ENCODE data around the gene SEMA5B. TPM values are rescaled to one million over a fixed set of nuclear protein-coding genes. Genes with fewer than 3 reads are reported as not detected.

The SEMA5B gene
- total and polyA plus RNA-seq, 4 donors: 0.20 to 1.1 (median 0.23) TPM

DNA sequence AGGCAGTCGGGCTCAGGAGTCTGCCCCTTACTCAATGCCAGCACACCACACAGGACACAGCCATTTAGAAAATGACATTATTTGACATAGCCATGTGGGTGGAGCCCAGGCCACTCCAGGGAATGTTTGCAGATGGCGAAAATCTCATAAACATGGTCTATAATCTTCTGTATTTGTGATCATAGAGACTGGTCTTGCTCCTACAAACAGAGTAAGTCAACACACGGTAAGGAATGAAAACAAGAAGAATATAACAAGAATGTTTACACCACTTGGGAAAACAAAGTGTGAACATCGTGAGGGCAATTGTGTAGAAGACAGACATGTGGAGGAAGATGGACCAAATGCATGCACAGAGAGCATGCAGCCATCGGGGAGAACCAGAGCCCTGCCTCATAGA is 68.2 kb downstream of the SEMA5B start:
- Histone ChIP-seq H3K9ac (ENCODE audit: low read depth in 1 of 2, low read length in 2 of 2) (no peak overlapping the region), H3K9me3 (ENCODE audit: control insufficient read depth in 4 of 4, low read length in 3 of 4) (no peaks in the 10 kb centered on the region), H3K36me3 (ENCODE audit: control insufficient read depth in 4 of 4, insufficient read depth in 3 of 4, low read depth in 1 of 4, low read length in 3 of 4) (no peaks in the 10 kb centered on the region), H3K4me3 (ENCODE audit: low read depth in 1 of 3, low read length in 3 of 3) (no peak overlapping the region), H3K27me3 (ENCODE audit: control insufficient read depth in 4 of 4, insufficient read depth in 4 of 4, low read length in 3 of 4) (no peaks in the 10 kb centered on the region), H3K4me1 (ENCODE audit: control insufficient read depth in 4 of 4, insufficient read depth in 4 of 4, low read length in 3 of 4) (peaks cover 0 to 2% (median 0%) of the 10 kb centered on the region in 4 donors), H3K27ac (ENCODE audit: low read depth in 1 of 2, low read length in 2 of 2) (no peak overlapping the region)
- TF ChIP-seq, protein P1, sequence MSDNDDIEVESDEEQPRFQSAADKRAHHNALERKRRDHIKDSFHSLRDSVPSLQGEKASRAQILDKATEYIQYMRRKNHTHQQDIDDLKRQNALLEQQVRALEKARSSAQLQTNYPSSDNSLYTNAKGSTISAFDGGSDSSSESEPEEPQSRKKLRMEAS (IDR thresholded peaks at IDR 0.05): no peak
- TF ChIP-seq, protein P2, sequence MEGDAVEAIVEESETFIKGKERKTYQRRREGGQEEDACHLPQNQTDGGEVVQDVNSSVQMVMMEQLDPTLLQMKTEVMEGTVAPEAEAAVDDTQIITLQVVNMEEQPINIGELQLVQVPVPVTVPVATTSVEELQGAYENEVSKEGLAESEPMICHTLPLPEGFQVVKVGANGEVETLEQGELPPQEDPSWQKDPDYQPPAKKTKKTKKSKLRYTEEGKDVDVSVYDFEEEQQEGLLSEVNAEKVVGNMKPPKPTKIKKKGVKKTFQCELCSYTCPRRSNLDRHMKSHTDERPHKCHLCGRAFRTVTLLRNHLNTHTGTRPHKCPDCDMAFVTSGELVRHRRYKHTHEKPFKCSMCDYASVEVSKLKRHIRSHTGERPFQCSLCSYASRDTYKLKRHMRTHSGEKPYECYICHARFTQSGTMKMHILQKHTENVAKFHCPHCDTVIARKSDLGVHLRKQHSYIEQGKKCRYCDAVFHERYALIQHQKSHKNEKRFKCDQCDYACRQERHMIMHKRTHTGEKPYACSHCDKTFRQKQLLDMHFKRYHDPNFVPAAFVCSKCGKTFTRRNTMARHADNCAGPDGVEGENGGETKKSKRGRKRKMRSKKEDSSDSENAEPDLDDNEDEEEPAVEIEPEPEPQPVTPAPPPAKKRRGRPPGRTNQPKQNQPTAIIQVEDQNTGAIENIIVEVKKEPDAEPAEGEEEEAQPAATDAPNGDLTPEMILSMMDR (IDR thresholded peaks at IDR 0.05; ENCODE audit: low read depth, low read length, missing input control): no peak
- no peak for TF ChIP-seq NR2F2 (IDR thresholded peaks at IDR 0.05)
- no peak for TF ChIP-seq JUND (IDR thresholded peaks at IDR 0.05)
- TF ChIP-seq GABPA (IDR thresholded peaks at IDR 0.05 in 1 of 2, conservative IDR thresholded peaks at IDR 0.05 in 1 of 2): no peak
- no peak for TF ChIP-seq TAF1 (conservative IDR thresholded peaks at IDR 0.05)
- TF ChIP-seq, protein P3, sequence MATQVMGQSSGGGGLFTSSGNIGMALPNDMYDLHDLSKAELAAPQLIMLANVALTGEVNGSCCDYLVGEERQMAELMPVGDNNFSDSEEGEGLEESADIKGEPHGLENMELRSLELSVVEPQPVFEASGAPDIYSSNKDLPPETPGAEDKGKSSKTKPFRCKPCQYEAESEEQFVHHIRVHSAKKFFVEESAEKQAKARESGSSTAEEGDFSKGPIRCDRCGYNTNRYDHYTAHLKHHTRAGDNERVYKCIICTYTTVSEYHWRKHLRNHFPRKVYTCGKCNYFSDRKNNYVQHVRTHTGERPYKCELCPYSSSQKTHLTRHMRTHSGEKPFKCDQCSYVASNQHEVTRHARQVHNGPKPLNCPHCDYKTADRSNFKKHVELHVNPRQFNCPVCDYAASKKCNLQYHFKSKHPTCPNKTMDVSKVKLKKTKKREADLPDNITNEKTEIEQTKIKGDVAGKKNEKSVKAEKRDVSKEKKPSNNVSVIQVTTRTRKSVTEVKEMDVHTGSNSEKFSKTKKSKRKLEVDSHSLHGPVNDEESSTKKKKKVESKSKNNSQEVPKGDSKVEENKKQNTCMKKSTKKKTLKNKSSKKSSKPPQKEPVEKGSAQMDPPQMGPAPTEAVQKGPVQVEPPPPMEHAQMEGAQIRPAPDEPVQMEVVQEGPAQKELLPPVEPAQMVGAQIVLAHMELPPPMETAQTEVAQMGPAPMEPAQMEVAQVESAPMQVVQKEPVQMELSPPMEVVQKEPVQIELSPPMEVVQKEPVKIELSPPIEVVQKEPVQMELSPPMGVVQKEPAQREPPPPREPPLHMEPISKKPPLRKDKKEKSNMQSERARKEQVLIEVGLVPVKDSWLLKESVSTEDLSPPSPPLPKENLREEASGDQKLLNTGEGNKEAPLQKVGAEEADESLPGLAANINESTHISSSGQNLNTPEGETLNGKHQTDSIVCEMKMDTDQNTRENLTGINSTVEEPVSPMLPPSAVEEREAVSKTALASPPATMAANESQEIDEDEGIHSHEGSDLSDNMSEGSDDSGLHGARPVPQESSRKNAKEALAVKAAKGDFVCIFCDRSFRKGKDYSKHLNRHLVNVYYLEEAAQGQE (IDR thresholded peaks at IDR 0.05): no peak
- TF ChIP-seq RAD21 (IDR thresholded peaks at IDR 0.05): no peak
- TF ChIP-seq SP1 (IDR thresholded peaks at IDR 0.05): no peak
- TF ChIP-seq, protein P4, sequence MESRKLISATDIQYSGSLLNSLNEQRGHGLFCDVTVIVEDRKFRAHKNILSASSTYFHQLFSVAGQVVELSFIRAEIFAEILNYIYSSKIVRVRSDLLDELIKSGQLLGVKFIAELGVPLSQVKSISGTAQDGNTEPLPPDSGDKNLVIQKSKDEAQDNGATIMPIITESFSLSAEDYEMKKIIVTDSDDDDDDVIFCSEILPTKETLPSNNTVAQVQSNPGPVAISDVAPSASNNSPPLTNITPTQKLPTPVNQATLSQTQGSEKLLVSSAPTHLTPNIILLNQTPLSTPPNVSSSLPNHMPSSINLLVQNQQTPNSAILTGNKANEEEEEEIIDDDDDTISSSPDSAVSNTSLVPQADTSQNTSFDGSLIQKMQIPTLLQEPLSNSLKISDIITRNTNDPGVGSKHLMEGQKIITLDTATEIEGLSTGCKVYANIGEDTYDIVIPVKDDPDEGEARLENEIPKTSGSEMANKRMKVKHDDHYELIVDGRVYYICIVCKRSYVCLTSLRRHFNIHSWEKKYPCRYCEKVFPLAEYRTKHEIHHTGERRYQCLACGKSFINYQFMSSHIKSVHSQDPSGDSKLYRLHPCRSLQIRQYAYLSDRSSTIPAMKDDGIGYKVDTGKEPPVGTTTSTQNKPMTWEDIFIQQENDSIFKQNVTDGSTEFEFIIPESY (IDR thresholded peaks at IDR 0.05): no peak
- TF ChIP-seq HNF4A (conservative IDR thresholded peaks at IDR 0.05): no peak
- TF ChIP-seq FOXA2 (IDR thresholded peaks at IDR 0.05): no peak
- no peak for TF ChIP-seq FOXA1 (IDR thresholded peaks at IDR 0.05)
- no peak for TF ChIP-seq RXRA (IDR thresholded peaks at IDR 0.05)
- no peak for TF ChIP-seq HNF4G (IDR thresholded peaks at IDR 0.05)
- TF ChIP-seq, protein P5, sequence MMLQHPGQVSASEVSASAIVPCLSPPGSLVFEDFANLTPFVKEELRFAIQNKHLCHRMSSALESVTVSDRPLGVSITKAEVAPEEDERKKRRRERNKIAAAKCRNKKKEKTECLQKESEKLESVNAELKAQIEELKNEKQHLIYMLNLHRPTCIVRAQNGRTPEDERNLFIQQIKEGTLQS (IDR thresholded peaks at IDR 0.05): no peak
- no peak for TF ChIP-seq YY1 (IDR thresholded peaks at IDR 0.05)
- 68% methylated on average over 5 of the region's 5 CpGs for WGBS
- DNase-seq (ENCODE audit: low spot score): no peak

Data from liver (tissue), 9 donors.